ENCODE data around the gene ZNF226.
A peak's percentile ranks its signal among the peaks of the same experiment; 100 is the strongest.
"Not testable (repeated sequence)": the region's sequence is repeated elsewhere in the genome, so short reads cannot be mapped to it uniquely, and the experiment has no call there.

Gene ZNF226

GRCh38 chr19:44164673-44165512, at the start of gene ZNF226:
Gene ZNF226 (plus strand): TSS chr19:44165100. CDS start chr19:44170081, 4,981 bp downstream.
- peak; percentile 89 for DNase-seq

DNA sequence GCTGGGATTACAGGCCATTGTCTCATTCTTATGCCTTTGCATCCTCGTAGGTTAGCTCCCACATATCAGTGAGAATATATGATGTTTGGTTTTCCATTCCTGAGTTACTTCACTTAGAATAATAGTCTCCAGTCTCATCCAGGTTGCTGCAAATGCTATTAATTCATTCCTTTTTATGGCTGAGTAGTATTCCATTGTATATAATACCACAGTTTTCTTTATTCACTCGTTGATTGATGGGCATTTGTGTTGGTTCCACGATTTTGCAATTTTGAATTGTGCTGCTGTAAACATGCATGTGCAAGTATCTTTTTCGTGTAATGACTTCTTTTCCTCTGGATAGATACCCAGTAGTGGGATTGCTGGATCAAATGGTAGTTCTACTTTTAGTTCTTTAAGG, 43.7 kb upstream of the ZNF226 start:
- not testable (repeated sequence) for DNase-seq

- no peak for DNase-seq
Measured at GRCh38 chr19:44131955-44132354, 32.9 kb upstream of the ZNF226 start.

- no peak for DNase-seq
Measured at GRCh38 chr19:44141191-44142058, 23.5 kb upstream of the ZNF226 start, which contains the start of gene ZNF234. Gene ZNF234 (plus strand): TSS chr19:44141554. CDS start chr19:44144633, 3,079 bp downstream.

- DNase-seq, result no peak
Measured at GRCh38 chr19:44142059-44142433, 22.9 kb upstream of the ZNF226 start.

DNA sequence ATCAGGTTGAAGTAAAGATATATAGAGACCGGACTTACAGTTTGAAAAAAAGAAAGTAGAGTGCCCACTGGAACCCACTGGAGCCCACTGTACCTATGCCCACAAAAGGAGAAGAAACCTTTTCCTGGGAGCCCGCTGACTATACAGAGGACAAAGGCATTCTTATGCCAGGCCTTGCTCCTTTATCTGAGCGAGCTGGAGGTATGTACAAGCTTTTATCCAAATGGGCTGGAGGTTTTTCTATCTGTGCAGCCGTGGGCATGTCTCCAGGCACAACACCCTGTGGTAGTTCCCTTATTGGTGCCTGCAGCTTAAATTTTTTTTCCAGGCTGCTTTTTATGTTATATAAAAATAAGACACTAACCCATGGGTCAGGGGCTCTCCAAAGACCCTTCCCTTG, 15.1 kb upstream of the ZNF226 start:
- DNase-seq, result no peak

DNA sequence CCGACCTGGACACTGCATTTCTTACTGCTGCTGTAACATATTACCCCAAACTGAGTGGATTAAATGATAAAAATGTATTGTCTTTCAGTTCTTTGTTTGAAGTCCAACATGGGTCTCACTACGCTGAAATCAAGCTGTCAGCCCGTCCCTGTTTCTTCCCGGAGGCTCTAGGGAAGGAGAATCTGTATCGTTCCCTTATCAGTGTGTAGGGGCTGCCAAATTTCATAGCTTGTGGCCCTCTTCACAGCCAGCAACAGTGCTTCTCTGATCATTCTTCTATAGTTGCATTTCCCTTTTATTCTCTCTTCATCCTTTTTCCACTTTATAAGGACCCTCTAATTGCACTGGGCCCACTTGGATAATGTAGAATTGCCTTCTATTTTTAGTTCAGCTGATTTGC, 13.4 kb upstream of the ZNF226 start:
- DNase-seq, result no peak

- DNase-seq, result no peak
Measured at GRCh38 chr19:44156475-44156874, 8.4 kb upstream of the ZNF226 start.

DNA sequence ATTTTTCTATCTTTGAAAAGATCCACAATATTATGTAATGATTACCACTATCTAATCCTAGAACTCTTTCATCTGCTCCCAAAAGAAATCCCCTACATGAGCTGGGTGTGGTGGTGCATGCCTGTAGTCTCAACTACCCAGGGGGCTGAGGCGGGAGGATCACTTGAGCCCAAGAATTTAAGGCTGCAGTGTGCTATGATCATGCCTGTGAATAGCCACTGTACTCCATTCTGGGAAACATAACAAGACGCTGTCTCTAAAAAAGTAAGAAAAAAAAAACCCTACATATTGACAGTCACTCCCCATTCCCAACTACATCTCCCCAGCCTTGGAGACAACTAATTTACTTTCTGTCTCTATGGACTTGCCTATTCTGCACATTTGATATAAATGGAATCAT, 1.1 kb upstream of the ZNF226 start:
- no peak for DNase-seq

GRCh38 chr19:44164327-44164672, 600 bp upstream of the ZNF226 start:
- DNase-seq, result no peak

GRCh38 chr19:44170660-44171059, 5.8 kb downstream of the ZNF226 start:
- DNase-seq, result not testable (repeated sequence)

DNA sequence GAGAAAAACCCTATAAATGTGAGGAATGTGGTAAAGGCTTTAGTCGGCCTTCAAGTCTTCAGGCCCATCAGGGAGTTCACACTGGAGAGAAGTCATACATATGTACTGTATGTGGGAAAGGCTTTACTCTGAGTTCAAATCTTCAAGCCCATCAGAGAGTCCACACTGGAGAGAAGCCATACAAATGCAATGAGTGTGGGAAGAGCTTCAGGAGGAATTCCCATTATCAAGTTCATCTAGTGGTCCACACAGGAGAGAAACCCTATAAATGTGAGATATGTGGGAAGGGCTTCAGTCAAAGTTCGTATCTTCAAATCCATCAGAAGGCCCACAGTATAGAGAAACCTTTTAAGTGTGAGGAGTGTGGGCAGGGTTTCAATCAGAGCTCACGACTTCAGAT, 11.7 kb downstream of the ZNF226 start:
- DNase-seq, result no peak

GRCh38 chr19:44180968-44181367, 16.1 kb downstream of the ZNF226 start:
- no peak for DNase-seq

- DNase-seq, result no peak
Measured at GRCh38 chr19:44182145-44182544, 17.2 kb downstream of the ZNF226 start.

- no peak for DNase-seq
Measured at GRCh38 chr19:44190020-44190419, 25.1 kb downstream of the ZNF226 start.

GRCh38 chr19:44192127-44192526, 27.2 kb downstream of the ZNF226 start:
- no peak for DNase-seq

DNA sequence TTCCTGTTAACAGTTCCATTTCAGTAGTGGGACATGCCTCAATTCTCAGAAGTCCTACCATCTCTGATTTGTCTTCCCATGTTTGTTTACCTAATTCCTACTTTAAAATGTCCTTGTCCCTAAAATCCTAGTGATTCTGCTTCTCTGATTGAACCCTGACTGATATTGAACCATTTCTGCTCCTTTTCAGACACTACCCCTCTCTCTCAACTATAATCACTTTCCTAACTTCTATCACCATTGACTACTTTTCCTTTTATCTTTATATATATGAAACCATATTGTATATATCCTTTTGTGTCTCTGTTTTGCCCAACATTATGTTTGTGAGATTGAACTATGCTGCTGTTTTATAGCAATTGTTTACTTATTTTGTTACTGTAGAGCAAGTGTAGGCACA, 31.9 kb downstream of the ZNF226 start:
- DNase-seq, result no peak

- DNase-seq, result no peak
Measured at GRCh38 chr19:44202470-44202869, 37.6 kb downstream of the ZNF226 start.

DNA sequence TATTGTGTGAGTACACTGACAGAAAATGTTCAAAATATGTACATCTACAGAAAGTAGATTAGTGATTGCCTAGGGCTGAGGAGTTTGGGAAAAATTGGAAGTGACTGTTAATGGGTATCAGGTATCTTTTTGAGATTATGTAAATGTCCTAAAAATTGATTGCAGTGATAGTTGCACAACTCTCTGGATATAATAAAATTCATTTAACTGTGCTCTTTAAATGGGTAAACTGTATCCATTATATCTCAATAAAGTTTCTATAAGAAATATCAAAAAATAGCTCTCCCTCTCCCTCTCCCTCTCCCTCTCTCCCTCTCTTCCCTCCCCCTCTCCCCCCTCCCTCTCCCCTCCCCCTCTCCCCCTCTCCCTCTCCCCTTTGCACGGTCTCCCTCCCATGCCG, 38.1 kb downstream of the ZNF226 start:
- no peak for DNase-seq

GRCh38 chr19:44203877-44204276, 39.0 kb downstream of the ZNF226 start:
- not testable (repeated sequence) for DNase-seq

- DNase-seq, result no peak
Measured at GRCh38 chr19:44204772-44205171, 39.9 kb downstream of the ZNF226 start.

DNA sequence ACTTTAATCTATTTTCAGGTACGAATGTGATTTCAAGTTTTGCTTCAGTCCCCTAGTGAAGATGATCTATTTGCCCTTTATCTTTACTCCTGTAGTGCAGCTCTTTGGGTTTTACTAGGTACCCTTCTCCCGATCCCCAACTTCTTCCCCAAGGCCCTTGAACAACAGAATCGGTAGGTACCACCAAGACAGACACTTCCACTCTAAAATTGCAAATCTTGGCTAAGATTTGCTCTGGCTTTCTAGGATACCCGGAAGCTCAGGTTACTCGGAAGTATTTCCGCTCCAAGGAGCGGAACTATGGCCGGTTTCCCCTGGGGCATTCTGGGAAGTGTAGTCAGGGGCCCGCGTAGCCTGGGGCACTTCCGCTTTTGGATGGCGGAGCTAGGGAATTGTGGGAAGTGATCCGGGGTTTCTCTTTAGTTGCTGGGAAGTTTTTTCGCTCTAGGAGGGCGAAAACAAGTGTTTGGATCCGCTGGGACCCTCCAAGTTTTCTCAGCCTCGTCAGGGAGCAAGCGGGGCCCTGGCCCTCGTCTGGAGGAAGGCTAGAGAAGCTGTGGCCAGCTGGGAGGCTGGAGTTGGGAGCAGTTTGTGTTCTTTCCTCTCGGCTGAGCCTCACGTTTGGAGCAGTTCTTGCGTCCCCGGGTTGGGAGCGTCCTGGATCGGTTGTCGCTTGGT, 42.4 kb downstream of the ZNF226 start:
- no peak for DNase-seq

DNA sequence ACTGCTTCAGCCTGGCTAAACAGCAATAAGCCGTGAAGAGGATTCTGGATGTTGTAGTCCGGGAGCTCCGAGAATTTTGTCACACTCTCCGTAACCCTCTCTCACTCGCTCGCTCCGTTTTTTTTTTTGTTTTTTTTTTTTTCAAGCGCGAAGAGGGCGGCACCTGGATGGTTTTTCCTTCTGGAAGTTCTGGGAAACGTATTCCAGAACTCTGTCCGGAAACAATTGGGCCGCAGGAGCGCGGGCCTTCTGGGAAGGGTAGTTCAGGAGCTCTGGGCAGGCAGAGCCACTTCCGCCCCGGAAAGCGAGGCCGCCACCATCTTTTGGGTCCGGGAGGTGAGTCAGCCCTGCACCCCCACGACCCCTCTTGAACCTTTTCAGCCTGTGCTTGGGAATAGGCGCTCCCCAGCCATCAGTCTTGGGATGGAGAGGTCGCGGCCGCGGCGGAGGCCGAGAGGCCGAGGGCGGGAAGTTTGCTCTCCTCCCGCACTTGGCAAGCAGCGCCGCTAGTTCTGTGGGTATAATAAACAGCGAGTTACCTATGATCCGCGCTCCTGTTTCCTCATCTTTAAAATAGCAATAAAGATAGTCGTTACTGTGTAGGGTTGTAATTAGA, 47.5 kb downstream of the ZNF226 start, which contains the start of gene ZNF227:
Gene ZNF227, plus strand, starts transcription at position 283 of the 616 bp plus-strand sequence. CDS start 5,261 bp downstream, outside the sequence.
- DNase-seq, result peak; percentile 88
